H9 (cell line): ENCODE results near the gene NRG3. TPM values are rescaled to one million over a fixed set of nuclear protein-coding genes. Genes with fewer than 3 reads are reported as not detected.

Experiments
- DNase-seq: peaks from one replicate; pipeline ENCODE4 v3.0.0-alpha.2; 2017
- H2AFZ ChIP-seq: one replicate; pipeline ENCODE4 v1.6.1; 2013; ENCODE audit warnings: mild to moderate bottlenecking, low read length, control low read depth, moderate library complexity
- H2AK5ac ChIP-seq: 2 replicates; pipeline ENCODE4 v1.6.1; 2013; ENCODE audit warnings: low read length, control low read depth, mixed read lengths; ENCODE audit not compliant: insufficient read length
- H2BK120ac ChIP-seq: one replicate; pipeline ENCODE4 v1.6.1; 2013; ENCODE audit warnings: low read depth, mild to moderate bottlenecking, low read length, control low read depth, inconsistent platforms; ENCODE audit not compliant: poor library complexity, severe bottlenecking
- H2BK12ac ChIP-seq: 2 replicates; pipeline ENCODE4 v1.6.1; 2013; ENCODE audit warnings: low read length, control low read depth, mixed read lengths, low read depth; ENCODE audit not compliant: insufficient read length
- H2BK15ac ChIP-seq: 2 replicates; pipeline ENCODE4 v1.6.1; 2013; ENCODE audit warnings: low read depth, low read length, control low read depth
- H2BK20ac ChIP-seq: one replicate; pipeline ENCODE4 v1.6.1; 2013; ENCODE audit warnings: low read depth, mild to moderate bottlenecking, low read length, control low read depth, inconsistent platforms; ENCODE audit not compliant: poor library complexity, severe bottlenecking
- H2BK5ac ChIP-seq: 2 replicates; pipeline ENCODE4 v1.6.1; 2013; ENCODE audit warnings: low read length, control low read depth, mixed read lengths; ENCODE audit not compliant: insufficient read length
- H3K14ac ChIP-seq: 2 replicates; pipeline ENCODE4 v1.6.1; 2013; ENCODE audit warnings: low read length, control low read depth; ENCODE audit not compliant: insufficient read depth
- H3K18ac ChIP-seq: 2 replicates; pipeline ENCODE4 v1.6.1; 2013; ENCODE audit warnings: low read depth, mild to moderate bottlenecking, mixed read lengths, low read length, control low read depth; ENCODE audit not compliant: insufficient read length
- H3K23ac ChIP-seq: 2 replicates; pipeline ENCODE4 v1.6.1; 2013; ENCODE audit warnings: low read length, control low read depth, mixed read lengths, low read depth; ENCODE audit not compliant: insufficient read length
- H3K23me2 ChIP-seq: 2 replicates; pipeline ENCODE4 v1.6.1; 2013; ENCODE audit warnings: low read depth, mild to moderate bottlenecking, mixed read lengths, low read length, control low read depth; ENCODE audit not compliant: insufficient read length, poor library complexity, severe bottlenecking
- H3K27ac ChIP-seq: 2 replicates; pipeline ENCODE4 v1.5.1; 2013; ENCODE audit warnings: low read length, control low read depth, mixed read lengths, low read depth; ENCODE audit not compliant: insufficient read length
- H3K27me3 ChIP-seq: 2 replicates; pipeline ENCODE4 v1.6.1; 2013; ENCODE audit warnings: low read length, control low read depth, inconsistent platforms; ENCODE audit not compliant: insufficient read depth
- H3K4ac ChIP-seq: 2 replicates; pipeline ENCODE4 v1.6.1; 2013; ENCODE audit warnings: low read depth, mild to moderate bottlenecking, control low read depth, inconsistent platforms, low read length, moderate library complexity
- H3K4me1 ChIP-seq: 2 replicates; pipeline ENCODE4 v1.6.1; 2013; ENCODE audit warnings: low read length, control low read depth, inconsistent platforms; ENCODE audit not compliant: insufficient read depth
- H3K4me2 ChIP-seq: 2 replicates; pipeline ENCODE4 v1.6.1; 2013; ENCODE audit warnings: low read length, control low read depth, mixed read lengths; ENCODE audit not compliant: insufficient read length, insufficient read depth
- H3K56ac ChIP-seq: 2 replicates; pipeline ENCODE4 v1.6.1; 2013; ENCODE audit warnings: low read depth, mild to moderate bottlenecking, mixed read lengths, low read length, control low read depth; ENCODE audit not compliant: insufficient read length
- H3K79me1 ChIP-seq: 2 replicates; pipeline ENCODE4 v1.6.1; 2013; ENCODE audit warnings: low read depth, mild to moderate bottlenecking, moderate library complexity, low read length, control low read depth, inconsistent platforms; ENCODE audit not compliant: insufficient read depth, poor library complexity, severe bottlenecking
- H3K79me2 ChIP-seq: 2 replicates; pipeline ENCODE4 v1.6.1; 2013; ENCODE audit warnings: low read length, control low read depth, inconsistent platforms; ENCODE audit not compliant: insufficient read depth
- H3K9ac ChIP-seq: 2 replicates; pipeline ENCODE4 v1.6.1; 2013; ENCODE audit warnings: low read length, control low read depth, mixed read lengths; ENCODE audit not compliant: insufficient read length; ENCODE audit errors: extremely low read depth
- H3K9me3 ChIP-seq: one replicate; pipeline ENCODE4 v1.6.1; 2013; ENCODE audit warnings: low read depth, low read length, inconsistent platforms; ENCODE audit not compliant: control insufficient read depth
- H3T11ph ChIP-seq: one replicate; pipeline ENCODE4 v1.6.1; 2013; ENCODE audit warnings: mild to moderate bottlenecking, low read length, control low read depth, inconsistent platforms
- H4K20me1 ChIP-seq: one replicate; pipeline ENCODE4 v1.6.1; 2013; ENCODE audit not compliant: control insufficient read depth, insufficient read length, insufficient read depth
- H4K5ac ChIP-seq: 2 replicates; pipeline ENCODE4 v1.6.1; 2013; ENCODE audit warnings: low read depth, mild to moderate bottlenecking, mixed read lengths, low read length, control low read depth; ENCODE audit not compliant: insufficient read length
- H4K8ac ChIP-seq: replicated peaks from 2 replicates; pipeline ENCODE4 v1.6.1; 2013; ENCODE audit warnings: low read length, control low read depth, mixed read lengths, low read depth; ENCODE audit not compliant: insufficient read length
- H4K91ac ChIP-seq: 2 replicates; pipeline ENCODE4 v1.6.1; 2013; ENCODE audit warnings: low read depth, mild to moderate bottlenecking, moderate library complexity, mixed read lengths, low read length, control low read depth; ENCODE audit not compliant: insufficient read length
- H3K27ac Mint-ChIP-seq, 3 experiments: 2 replicates in 2 of 3; 3 replicates in 1 of 3; pipeline ENCODE4 v1.8.0; 2020 to 2021; ENCODE audit warnings: mixed read lengths in 3 of 3, mild to moderate bottlenecking in 1 of 3, moderate library complexity in 1 of 3
- H3K27me3 Mint-ChIP-seq: 2 replicates; pipeline ENCODE4 v1.8.0; 2021; ENCODE audit warnings: low read depth, mild to moderate bottlenecking, moderate library complexity, mixed read lengths
- H3K36me3 Mint-ChIP-seq, 3 experiments: 2 replicates in 2 of 3; 3 replicates in 1 of 3; pipeline ENCODE4 v1.8.0; 2020 to 2021; ENCODE audit warnings: low read depth in 3 of 3, mixed read lengths in 3 of 3; ENCODE audit not compliant: insufficient read depth in 1 of 3
- H3K4me1 Mint-ChIP-seq, 2 experiments: 2 replicates each; pipeline ENCODE4 v1.8.0; 2020; ENCODE audit warnings: mixed read lengths in 2 of 2
- H3K4me3 Mint-ChIP-seq, 2 experiments: 2 replicates in 1 of 2; 3 replicates in 1 of 2; pipeline ENCODE4 v1.8.0; 2020 to 2021; ENCODE audit warnings: mild to moderate bottlenecking in 2 of 2, mixed read lengths in 2 of 2, moderate library complexity in 1 of 2
- H3K9me3 Mint-ChIP-seq, 2 experiments: 2 replicates in 1 of 2; 3 replicates in 1 of 2; pipeline ENCODE4 v1.8.0; 2020; ENCODE audit warnings: mild to moderate bottlenecking in 2 of 2, mixed read lengths in 2 of 2, moderate library complexity in 1 of 2
- CTCF ChIP-seq: fragments of 200-600 bp; sonication (generic); conservative IDR thresholded peaks from 3 replicates; pipeline ENCODE4 v1.8.0; 2021; ENCODE audit warnings: antibody characterized with exemption, mild to moderate bottlenecking
- WGBS: extraction: QIAGEN DNeasy Blood & Tissue Kit; methylation state at CpG from one replicate; pipeline ENCODE4 v1.1.7; 2013; ENCODE audit warnings: missing lambda C conversion rate, low lambda C conversion rate, mixed read lengths; ENCODE audit not compliant: insufficient read length; ENCODE audit errors: extremely low coverage; 5-methylcytosine and 5-hydroxymethylcytosine counted together
- total RNA-seq: library from RNA; stranded (reverse); gene quantifications from 2 replicates; pipeline ENCODE4 v1.2.1, GENCODE V29; 2021

The NRG3 gene
- total RNA-seq, 1 experiment from 2014 or later, result 1.6 TPM

GRCh38 chr10:82801289-82801688 is 926.3 kb downstream of the NRG3 start:
- no peaks in the 10 kb centered on the region for H3K79me1 ChIP-seq
- H3K27ac Mint-ChIP-seq, result no peak overlapping the region
- H3K18ac ChIP-seq, result no peak overlapping the region
- H2BK15ac ChIP-seq, result no peak overlapping the region
- no peak for TF ChIP-seq CTCF
- H2AFZ ChIP-seq, result no peak overlapping the region
- H3K79me2 ChIP-seq, result no peaks in the 10 kb centered on the region
- H3K9me3 ChIP-seq, result no peaks in the 10 kb centered on the region
- no peak overlapping the region for H2BK20ac ChIP-seq
- no CpG with 5 or more reads among the region's 1 CpG for WGBS
- H3K27ac ChIP-seq, result no peak overlapping the region
- no peak overlapping the region for H3T11ph ChIP-seq
- no peak overlapping the region for H3K4me3 Mint-ChIP-seq
- no peak overlapping the region for H2BK12ac ChIP-seq
- H3K4ac ChIP-seq, result no peak overlapping the region
- no peaks in the 10 kb centered on the region for H3K36me3 Mint-ChIP-seq
- H4K20me1 ChIP-seq, result no peaks in the 10 kb centered on the region
- H3K56ac ChIP-seq, result no peak overlapping the region
- no peak overlapping the region for H3K9ac ChIP-seq
- H3K9me3 Mint-ChIP-seq, result no peaks in the 10 kb centered on the region
- no peak overlapping the region for H3K23ac ChIP-seq
- DNase-seq, result no peak
- H3K14ac ChIP-seq, result no peak overlapping the region
- H3K27me3 ChIP-seq, result no peaks in the 10 kb centered on the region
- no peaks in the 10 kb centered on the region for H3K4me1 ChIP-seq
- H4K5ac ChIP-seq, result no peak overlapping the region
- H3K27me3 Mint-ChIP-seq, result peaks cover 2% of the 10 kb centered on the region; the same call in 1 of the 2 replicates
- H4K8ac ChIP-seq, result no peak overlapping the region
- no peaks in the 10 kb centered on the region; a peak in 1 of 4 replicates for H3K4me1 Mint-ChIP-seq
- H4K91ac ChIP-seq, result no peak overlapping the region
- no peaks in the 10 kb centered on the region for H3K23me2 ChIP-seq
- H3K4me2 ChIP-seq, result no peak overlapping the region
- H2BK120ac ChIP-seq, result no peak overlapping the region
- H2AK5ac ChIP-seq, result no peak overlapping the region
- no peak overlapping the region for H2BK5ac ChIP-seq
